GM10248 (cell line): ENCODE measurements around the gene NLGN1.

ENCODE experiments used
- CTCF ChIA-PET: fragments of 300-600 bp; sonication (Branson Sonifier 250); formaldehyde crosslinking; extraction: SDS; loops from one replicate; lab custom pipeline; 2021; ENCODE audit warnings: antibody characterized with exemption; lab: Yijun Ruan, JAX
- POLR2A ChIA-PET: fragments of 350-650 bp; sonication (Branson Sonifier 250); formaldehyde crosslinking; extraction: SDS; loops from one replicate; lab custom pipeline; 2020; ENCODE audit warnings: antibody characterized with exemption; lab: Yijun Ruan, JAX
- DNase-seq: peaks from one replicate; pipeline ENCODE4 v3.0.0; 2012; ENCODE audit errors: extremely low spot score
- TF ChIP-seq, protein P1 (sequence below): IDR thresholded peaks from 2 replicates; pipeline ENCODE4 v1.5.1; 2012; ENCODE audit warnings: mild to moderate bottlenecking, low read depth; ENCODE audit errors: extremely low read depth, missing control alignments, control extremely low read depth

The NLGN1 gene

GRCh38 chr3:173567997-173568396, 170.5 kb downstream of the NLGN1 start:
- ChIA-PET POLR2A (no interaction called here), CTCF (no interaction called here)
- TF ChIP-seq, protein P1, sequence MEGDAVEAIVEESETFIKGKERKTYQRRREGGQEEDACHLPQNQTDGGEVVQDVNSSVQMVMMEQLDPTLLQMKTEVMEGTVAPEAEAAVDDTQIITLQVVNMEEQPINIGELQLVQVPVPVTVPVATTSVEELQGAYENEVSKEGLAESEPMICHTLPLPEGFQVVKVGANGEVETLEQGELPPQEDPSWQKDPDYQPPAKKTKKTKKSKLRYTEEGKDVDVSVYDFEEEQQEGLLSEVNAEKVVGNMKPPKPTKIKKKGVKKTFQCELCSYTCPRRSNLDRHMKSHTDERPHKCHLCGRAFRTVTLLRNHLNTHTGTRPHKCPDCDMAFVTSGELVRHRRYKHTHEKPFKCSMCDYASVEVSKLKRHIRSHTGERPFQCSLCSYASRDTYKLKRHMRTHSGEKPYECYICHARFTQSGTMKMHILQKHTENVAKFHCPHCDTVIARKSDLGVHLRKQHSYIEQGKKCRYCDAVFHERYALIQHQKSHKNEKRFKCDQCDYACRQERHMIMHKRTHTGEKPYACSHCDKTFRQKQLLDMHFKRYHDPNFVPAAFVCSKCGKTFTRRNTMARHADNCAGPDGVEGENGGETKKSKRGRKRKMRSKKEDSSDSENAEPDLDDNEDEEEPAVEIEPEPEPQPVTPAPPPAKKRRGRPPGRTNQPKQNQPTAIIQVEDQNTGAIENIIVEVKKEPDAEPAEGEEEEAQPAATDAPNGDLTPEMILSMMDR: no peak
- no peak for DNase-seq

- CTCF ChIA-PET: no interaction called here
- POLR2A ChIA-PET: no interaction called here
- DNase-seq: no peak
- TF ChIP-seq, protein P1: no peak
Measured at GRCh38 chr3:173568623-173569022, 171.1 kb downstream of the NLGN1 start.

DNA sequence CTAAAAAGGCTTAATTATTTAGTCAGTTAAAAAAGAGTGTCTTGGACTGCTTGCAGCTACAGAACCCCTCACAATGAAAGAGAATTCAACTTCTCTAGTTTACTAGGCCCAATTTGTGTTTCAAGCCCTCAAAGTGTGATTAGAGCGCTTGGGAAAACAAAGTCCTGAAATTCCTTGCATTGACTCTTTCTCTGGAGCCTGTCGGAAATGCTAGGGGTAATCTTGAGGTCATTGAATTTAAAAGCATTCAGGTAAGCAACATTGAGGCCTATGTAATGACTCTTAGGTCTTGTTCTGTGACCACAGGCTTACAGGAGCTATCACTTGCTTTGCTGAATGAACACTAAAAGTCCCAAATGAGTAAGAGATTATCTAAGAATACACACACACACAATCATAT, 186.0 kb downstream of the NLGN1 start:
- no peak for DNase-seq
- POLR2A ChIA-PET: no interaction called here
- CTCF ChIA-PET: no interaction called here
- TF ChIP-seq, protein P1: no peak

- CTCF ChIA-PET: no interaction called here
- POLR2A ChIA-PET: no interaction called here
- peak; percentile 19 for DNase-seq
Measured at GRCh38 chr3:173584093-173584837, 186.7 kb downstream of the NLGN1 start.

DNA sequence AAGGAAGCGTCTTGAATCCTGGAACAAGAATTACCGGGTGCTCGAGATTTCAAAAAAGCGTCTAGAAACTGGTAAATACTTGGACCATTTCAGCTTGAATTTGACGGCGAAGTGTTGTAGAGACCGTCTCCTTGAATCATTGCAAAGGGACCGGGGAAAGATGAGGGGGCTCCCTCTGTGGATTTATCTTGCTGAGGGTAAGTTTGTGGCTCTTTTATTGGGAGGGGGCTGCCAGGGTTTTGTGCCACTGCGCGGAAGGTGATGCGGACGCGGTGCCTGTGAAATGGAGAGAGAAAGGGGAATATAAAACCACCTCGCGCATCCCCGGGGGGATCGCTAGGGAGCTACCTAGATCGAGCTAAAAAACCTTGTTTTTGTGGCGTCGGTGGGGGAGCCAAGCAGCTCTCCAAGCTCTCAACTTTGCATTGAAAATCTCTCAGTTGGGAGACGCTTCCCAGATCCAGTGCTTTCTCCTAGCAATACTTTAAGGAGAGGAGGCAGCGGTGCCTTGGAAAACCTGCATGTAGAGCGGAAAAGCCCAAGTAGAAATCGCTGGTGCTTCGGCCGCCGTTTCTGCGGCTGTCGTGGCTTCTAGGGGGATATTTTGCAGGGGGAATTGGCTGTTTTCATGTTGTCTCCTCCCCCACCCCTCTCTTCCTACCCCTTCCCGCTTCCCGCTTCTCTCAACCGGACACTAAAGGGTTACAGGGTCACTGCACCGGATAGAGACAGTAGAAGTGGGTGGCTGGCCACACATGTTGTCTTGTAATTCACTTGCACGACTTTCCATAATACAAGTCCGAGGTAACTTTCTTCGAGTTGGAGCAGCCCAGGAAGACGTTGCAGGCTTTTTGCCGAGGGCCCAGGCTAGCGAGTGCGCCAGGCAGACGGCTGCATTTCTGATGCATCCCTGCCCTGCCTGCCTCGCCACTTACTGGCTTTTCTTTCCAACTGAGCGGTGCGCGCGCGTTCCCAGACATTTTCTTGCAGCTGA, 187.6 kb downstream of the NLGN1 start:
- POLR2A ChIA-PET: no interaction called here
- DNase-seq: no peak
- CTCF ChIA-PET: interaction anchor here (1.7 kb wide), 1 partner anchor 14 kb away, joined by 5 read pairs; no protein-coding TSS in a partner anchor
- TF ChIP-seq, protein P1: no peak

More at GRCh38 chr3:173584093-173584837, 186.7 kb downstream of the NLGN1 start:
- TF ChIP-seq, protein P1: peak; percentile 3

DNA sequence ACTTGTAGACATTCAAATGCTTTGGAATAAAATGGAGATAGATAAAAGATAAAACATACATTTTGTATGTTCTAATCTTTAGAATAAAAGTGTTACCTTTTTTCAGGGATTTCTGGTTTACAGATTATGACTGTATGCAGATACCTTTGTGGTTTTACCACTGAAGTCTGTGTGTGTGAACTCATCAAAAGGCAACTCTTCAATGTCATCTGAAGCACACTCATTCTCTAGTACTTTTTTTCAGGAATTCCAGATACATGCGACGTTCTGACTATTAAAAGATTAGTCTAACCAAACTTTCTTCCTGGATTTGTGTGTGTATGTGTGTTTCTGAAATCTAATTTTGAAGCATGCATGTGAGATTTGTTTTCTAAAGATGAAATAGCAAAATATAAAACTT, 188.6 kb downstream of the NLGN1 start:
- ChIA-PET CTCF (interaction anchor here (1.7 kb wide), 1 partner anchor 13 kb away, joined by 5 read pairs; no protein-coding TSS in a partner anchor), POLR2A (no interaction called here)
- TF ChIP-seq, protein P1: no peak
- no peak for DNase-seq
